Testis (tissue), 2 donors: ENCODE data around the gene SYNE2.

Source experiments
- POLR2A ChIP-seq: fragments of 450-650 bp; IDR thresholded peaks from one replicate; pipeline ENCODE4 v1.6.1; 2017; ENCODE audit warnings: antibody characterized with exemption, mild to moderate bottlenecking, moderate library complexity
- TF ChIP-seq, protein P1 (sequence below), 3 experiments: fragments of 450-650 bp in 2 of 3; fragments of 200-600 bp in 1 of 3; sonication (generic) in 1 of 3; IDR thresholded peaks; one replicate each; pipeline ENCODE4 v1.5.1; 2016 to 2019; ENCODE audit warnings: antibody characterized with exemption in 3 of 3, mild to moderate bottlenecking in 2 of 3, moderate library complexity in 1 of 3

DNA sequence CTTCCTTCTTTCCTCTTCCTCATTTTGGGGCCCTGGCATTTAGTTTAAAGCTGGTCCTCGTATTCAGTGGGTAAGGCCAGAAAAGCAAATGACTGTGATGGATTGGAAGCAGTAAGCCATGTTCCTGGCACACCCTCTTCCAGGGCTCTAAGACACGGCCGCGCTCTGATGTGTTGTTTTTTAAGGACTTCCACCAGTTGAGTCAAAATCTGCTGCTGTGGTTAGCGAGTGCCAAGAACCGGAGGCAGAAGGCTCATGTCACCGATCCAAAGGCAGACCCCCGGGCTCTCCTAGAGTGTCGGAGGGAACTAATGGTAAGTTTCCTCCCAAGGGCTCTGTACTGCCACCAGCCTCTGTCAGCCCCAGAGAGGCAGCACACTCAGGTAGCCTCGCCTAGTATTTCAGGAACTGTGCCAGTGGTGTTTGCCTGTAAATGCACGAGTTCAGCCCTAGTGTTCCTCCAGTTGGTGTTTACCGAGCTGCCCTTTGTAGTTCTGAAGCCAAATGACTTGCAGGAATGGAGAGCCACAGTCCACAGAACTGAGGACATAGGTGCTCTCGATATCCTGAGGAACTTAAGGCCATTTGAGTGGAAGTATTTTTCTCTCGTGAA lies 368.7 kb downstream of the SYNE2 start:
- TF ChIP-seq, protein P1, sequence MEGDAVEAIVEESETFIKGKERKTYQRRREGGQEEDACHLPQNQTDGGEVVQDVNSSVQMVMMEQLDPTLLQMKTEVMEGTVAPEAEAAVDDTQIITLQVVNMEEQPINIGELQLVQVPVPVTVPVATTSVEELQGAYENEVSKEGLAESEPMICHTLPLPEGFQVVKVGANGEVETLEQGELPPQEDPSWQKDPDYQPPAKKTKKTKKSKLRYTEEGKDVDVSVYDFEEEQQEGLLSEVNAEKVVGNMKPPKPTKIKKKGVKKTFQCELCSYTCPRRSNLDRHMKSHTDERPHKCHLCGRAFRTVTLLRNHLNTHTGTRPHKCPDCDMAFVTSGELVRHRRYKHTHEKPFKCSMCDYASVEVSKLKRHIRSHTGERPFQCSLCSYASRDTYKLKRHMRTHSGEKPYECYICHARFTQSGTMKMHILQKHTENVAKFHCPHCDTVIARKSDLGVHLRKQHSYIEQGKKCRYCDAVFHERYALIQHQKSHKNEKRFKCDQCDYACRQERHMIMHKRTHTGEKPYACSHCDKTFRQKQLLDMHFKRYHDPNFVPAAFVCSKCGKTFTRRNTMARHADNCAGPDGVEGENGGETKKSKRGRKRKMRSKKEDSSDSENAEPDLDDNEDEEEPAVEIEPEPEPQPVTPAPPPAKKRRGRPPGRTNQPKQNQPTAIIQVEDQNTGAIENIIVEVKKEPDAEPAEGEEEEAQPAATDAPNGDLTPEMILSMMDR (IDR thresholded peaks at IDR 0.05) = no peak
- TF ChIP-seq POLR2A = no peak
